Activated T-cell treated with anti-CD3 and anti-CD28 coated beads for 1 hour (primary cell): ENCODE measurements around the gene EGFR.
"Not testable (repeated sequence)": the region's sequence is repeated elsewhere in the genome, so short reads cannot be mapped to it uniquely, and the experiment has no call there.

Source experiments
- DNase-seq: peaks from one replicate; pipeline ENCODE4 v3.0.0-alpha.2; 2020; ENCODE audit warnings: low read depth

The EGFR gene

GRCh38 chr7:55147736-55148135 lies 128.9 kb downstream of the EGFR start:
- DNase-seq, result no peak

- no peak for DNase-seq
Measured at GRCh38 chr7:55148571-55148970, 129.8 kb downstream of the EGFR start.

GRCh38 chr7:55149001-55149400 lies 130.2 kb downstream of the EGFR start:
- no peak for DNase-seq

- no peak for DNase-seq
Measured at GRCh38 chr7:55150166-55150565, 131.3 kb downstream of the EGFR start.

- DNase-seq, result no peak
Measured at GRCh38 chr7:55150709-55151451, 132.1 kb downstream of the EGFR start.

- DNase-seq, result no peak
Measured at GRCh38 chr7:55152516-55152915, 133.7 kb downstream of the EGFR start.

- no peak for DNase-seq
Measured at GRCh38 chr7:55154096-55154495, 135.3 kb downstream of the EGFR start.

- DNase-seq, result no peak
Measured at GRCh38 chr7:55155351-55156117, 136.7 kb downstream of the EGFR start.

GRCh38 chr7:55156919-55157763 lies 138.3 kb downstream of the EGFR start:
- no peak for DNase-seq

GRCh38 chr7:55157764-55158105 lies 138.9 kb downstream of the EGFR start:
- DNase-seq, result no peak

- DNase-seq, result no peak
Measured at GRCh38 chr7:55158541-55159382, 139.9 kb downstream of the EGFR start.

GRCh38 chr7:55160539-55160938 lies 141.7 kb downstream of the EGFR start:
- no peak for DNase-seq

GRCh38 chr7:55161154-55161687 lies 142.4 kb downstream of the EGFR start:
- no peak for DNase-seq

GRCh38 chr7:55162476-55162875 lies 143.7 kb downstream of the EGFR start:
- DNase-seq, result no peak

- no peak for DNase-seq
Measured at GRCh38 chr7:55163733-55164132, 144.9 kb downstream of the EGFR start.

- no peak for DNase-seq
Measured at GRCh38 chr7:55164527-55164926, 145.7 kb downstream of the EGFR start.

GRCh38 chr7:55165176-55165861 lies 146.5 kb downstream of the EGFR start:
- no peak for DNase-seq

- DNase-seq, result not testable (repeated sequence)
Measured at GRCh38 chr7:55167296-55167695, 148.5 kb downstream of the EGFR start.

GRCh38 chr7:55170335-55171069 lies 151.7 kb downstream of the EGFR start:
- no peak for DNase-seq

- DNase-seq, result no peak
Measured at GRCh38 chr7:55171157-55171556, 152.3 kb downstream of the EGFR start.
